Renal pelvis (tissue), 4 donors: ENCODE measurements around the gene TRAPPC12. TPM values are rescaled to one million over a fixed set of nuclear protein-coding genes. Genes with fewer than 3 reads are reported as not detected.
"Not testable (repeated sequence)": the region's sequence is repeated elsewhere in the genome, so short reads cannot be mapped to it uniquely, and the experiment has no call there.

Source experiments
- DNase-seq: peaks from one replicate; pipeline ENCODE4 v3.0.0-alpha.2; 2013
- polyA plus RNA-seq, 3 donors: library from polyadenylated mRNA; unstranded; fragments of 120-200 nt; gene quantifications; one replicate each; pipeline ENCODE4 v1.2.1, GENCODE V29; 2013; ENCODE audit not compliant: insufficient read length in 3 of 3

Gene TRAPPC12
- polyA plus RNA-seq, 3 donors, result 73.6 to 110 (median 95.8) TPM

DNA sequence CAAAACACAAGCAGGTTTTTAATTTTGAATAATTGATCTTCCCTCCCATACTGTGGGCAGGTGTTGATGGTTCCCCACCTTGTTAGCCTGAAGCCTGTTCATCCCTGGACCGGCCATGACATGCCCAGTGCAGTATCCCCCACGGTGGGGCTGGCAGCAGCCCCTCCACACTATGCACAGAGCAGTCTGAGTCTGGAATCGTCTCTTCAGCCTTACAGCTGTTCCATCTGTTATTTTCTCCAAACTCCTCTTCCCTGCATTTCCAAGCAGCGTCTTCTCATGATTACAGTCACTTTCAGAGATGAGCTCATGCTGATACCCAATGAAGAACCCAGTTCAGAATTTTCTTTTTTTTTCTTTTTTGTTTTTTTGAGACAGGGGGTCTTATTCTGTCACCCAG is 71.7 kb downstream of the TRAPPC12 start:
- no peak for DNase-seq

DNA sequence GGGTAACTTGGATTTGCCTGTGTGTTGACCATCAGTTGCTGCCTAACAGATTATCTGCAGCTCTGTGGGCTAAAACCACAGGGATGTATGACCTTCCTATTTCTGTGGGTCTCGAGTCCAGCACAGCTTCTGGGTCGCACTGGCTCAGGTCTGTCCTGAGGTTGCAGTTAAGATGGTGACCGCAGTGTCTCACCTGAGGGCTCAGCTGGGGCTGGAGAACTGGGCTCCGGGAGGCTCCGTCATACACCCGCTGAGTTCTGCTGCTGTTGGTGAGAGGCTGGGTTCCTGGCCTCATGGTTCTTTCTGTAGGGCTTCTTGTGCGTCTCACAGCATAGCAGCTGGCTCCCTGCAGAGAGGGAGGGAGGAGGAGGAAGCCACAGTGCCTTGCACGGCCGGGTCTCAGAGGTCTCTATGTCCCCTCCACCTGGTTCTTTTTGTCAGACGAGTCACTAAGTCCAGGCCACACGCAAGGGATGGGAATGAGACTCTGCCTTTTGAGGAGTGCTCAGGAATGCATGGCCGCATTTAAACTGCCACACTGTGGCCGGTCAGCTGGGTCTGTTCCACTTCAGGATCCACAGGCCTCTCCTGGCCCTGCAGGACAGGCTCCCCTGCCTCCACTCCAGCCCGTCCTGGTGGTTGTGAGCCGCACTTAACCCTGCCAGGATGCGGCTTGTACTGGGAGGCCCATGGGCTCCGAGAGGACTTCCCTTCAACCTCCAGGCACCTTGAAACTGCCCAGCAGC is 72.6 kb downstream of the TRAPPC12 start:
- no peak for DNase-seq

DNA sequence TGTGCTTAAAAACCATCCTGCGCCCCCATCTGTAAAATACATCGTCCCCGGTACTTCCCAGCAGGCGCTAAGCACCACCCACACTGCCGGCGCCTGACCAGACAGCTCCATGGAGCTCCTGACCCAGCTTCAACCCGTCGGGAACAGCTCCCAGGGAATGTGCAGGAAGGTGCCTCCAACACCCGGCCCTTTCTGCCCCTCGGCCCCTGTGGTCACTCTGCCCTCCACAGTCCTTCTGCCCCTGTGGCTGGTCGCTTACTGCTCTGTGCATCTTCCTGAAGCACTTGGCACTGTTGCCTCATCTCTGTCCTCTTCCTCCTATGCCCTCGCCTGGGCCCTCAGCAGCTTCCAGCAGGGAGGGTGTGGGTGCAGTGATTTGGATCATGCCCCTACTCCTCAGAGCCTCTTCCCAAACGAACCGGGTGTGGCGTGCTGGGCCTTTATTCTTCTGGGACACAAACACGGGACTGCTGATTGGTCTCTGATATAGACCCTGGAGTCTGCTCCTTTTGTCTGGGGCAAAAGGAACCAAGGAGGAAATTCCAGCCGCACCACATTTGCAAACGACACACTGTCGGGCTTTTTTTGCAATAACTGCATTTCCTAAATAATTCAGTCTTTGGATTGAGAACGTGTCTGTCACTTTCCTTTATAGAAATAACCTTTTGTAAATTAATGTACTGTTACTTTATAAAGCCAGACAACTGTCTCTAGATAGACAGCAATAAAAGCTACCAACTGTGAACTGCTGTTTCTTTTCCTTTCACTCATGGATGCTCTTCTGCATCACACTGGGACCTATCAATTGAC is 73.9 kb downstream of the TRAPPC12 start:
- DNase-seq, result no peak

DNA sequence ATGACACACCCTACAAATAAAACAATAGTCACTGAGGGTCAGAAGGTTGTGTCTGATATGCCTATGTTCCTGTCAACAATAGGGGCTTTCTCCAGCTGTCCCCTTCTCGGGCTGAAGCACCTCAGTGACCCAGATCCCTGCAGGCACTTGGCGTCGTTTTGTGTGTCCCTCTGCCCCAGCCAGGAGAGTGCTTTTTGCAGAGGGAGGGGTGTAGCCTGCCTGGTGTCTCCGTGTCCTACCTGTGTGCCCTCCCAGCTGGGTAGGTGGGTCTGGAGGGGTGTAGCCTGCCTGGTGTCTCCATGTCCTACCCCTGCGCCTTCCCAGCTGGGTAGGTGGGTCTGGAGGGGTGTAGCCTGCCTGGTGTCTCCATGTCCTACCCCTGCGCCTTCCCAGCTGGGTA is 74.5 kb downstream of the TRAPPC12 start:
- DNase-seq, result not testable (repeated sequence)

DNA sequence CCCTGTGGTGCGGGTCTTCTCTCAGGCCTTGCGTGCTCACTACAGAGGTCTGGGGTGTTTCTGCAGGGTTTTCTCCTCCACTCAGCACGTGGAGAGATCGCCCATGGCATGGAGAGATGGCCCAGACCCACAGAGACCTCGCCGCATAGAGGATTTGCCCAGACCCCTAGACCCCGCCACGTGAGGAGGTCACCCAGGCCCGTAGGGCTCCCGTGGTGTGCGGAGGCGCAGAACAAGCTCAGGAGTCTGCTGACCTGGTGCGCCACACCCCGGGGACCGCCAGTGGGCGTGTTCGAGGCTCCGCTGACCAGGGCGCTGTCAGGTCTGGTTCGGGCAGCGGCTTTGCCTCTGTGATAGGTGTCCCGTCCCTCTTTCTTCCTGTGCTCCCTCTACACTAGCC is 75.3 kb downstream of the TRAPPC12 start:
- DNase-seq, result no peak

DNA sequence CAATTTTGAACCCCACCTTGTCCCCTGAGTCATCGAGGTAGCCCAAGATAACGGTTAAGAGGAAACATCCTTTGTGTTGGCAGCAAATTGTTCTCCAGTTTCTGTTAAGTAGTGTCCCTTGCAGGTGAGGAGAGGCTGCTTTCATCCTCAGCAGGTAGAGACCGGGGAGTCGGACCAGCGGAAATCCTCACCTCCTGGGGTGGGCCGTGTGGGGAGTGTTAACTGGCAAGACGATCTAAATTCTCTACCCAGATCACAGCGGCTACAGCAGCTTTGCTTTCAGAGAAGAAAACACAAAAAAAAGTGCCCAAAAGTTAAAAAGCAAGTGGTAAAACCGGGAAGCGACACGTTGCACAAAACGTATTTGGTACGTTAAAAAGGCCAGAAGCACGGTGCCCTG is 76.6 kb downstream of the TRAPPC12 start:
- DNase-seq, result no peak

DNA sequence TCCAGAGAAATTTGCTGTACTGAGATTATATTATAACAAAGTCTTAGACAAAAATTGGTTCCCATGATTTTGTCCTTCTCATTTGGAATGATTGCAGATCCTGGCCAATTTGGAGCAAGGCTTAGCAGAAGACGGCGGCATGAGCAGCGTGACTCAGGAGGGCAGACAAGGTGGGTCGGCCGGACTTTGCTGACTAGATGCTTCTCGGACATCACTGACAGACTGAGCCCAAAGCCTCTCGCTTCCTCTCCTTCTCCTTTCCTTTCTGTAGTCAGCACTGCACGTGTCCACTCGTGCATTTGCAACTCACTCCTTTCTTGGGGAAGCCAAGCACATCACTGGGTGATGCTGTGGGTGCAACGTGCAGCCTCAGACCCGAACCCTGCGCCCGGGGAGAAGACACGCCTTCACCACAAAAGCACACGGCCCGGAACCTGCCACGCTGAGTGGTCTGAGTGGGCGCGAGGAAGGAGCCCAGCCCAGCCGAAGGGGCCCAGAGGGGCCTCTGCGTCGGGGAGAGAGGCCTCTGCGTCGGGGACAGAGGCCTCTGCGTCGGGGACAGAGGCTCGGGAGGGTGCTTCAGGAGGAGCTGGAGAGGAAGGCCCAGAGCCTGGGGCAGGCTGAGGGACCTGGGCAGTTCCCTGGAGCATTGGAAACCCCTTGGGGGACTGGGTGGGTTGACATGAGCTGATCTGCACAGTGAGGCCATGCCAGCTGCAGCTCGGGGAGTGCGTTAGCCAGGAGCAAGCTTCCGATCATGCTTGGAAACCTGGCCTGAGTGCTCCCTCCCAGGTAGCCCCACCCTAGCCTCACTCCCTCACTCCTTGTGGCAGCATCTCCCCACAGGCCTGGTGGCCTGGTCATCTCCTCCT is 78.3 kb downstream of the TRAPPC12 start:
- DNase-seq, result no peak

DNA sequence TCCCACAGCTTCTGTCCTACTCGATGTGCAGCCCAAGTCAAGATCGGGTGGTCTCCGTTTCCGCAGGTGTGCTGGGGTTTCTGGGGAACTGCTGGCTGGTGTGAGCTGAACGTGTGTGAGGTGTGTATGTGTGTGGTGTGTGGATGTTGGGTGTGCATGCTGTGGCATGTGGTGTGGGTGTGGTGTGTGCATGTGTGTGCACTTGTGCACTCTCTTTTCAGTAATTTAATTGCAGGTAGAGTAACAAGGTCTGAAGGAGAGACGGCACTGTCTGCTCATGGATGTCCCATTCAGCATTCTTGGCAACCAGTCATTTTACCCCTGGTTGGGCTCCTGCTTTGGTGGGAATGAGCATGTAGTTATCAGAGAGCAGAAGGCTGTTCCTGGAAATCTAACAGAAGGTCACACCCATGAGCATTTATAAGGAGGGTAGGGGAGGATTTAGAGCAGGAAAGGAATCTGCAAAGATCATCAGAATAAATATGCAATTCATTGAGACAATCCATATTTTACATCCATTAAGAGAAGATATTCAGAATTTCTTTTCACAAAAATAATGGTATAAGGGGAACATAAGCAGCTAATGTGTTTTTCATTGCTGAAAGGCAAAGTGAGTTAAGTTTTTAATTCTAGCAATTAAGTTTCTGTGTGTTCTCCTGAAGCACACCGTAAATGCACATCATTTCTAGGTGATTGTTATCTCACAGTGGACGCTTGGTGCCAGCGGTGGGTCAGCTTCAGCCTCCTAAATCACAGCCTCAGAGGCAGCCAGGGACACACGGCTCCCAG is 79.1 kb downstream of the TRAPPC12 start:
- DNase-seq, result no peak

DNA sequence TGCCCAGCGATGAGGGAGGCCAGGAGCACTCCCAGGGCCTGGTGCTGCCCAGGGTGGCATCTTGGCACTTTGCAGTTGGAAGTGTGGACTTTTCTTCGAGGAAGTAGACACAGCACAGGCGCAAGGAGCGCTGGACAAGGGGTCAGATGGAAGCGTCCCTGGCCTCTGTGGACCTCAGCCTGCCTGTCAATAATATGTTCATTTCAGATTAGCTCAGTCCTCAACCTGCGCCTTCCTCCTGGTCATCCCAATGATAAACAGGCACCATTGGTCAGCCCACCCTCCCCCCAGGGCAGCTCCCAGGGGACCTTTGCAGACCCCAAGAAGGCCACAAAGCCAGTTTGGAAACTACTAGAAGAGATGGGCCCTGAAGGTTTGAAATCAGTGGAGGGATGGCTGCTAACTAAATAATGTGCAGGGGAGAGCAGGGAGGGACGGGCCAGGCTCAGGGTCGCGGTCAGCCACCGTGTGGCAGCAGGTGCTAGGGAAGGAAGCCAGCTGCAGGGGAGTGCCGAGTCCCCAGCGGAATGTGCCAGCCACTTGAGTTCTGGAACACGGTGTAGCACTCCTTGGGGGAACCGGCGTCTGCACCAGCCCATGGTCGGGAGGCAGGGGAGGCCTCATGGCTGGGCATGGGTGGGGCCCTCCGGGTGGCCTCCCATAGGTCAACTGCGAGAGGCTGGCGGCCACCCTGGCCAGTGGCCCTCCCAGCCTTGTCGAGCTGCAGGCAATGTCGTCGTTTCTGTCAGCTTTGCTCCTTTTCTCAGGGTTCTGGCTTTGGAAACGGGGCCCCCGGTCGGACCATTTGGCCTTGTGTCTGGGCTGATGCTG is 79.9 kb downstream of the TRAPPC12 start:
- DNase-seq, result no peak

DNA sequence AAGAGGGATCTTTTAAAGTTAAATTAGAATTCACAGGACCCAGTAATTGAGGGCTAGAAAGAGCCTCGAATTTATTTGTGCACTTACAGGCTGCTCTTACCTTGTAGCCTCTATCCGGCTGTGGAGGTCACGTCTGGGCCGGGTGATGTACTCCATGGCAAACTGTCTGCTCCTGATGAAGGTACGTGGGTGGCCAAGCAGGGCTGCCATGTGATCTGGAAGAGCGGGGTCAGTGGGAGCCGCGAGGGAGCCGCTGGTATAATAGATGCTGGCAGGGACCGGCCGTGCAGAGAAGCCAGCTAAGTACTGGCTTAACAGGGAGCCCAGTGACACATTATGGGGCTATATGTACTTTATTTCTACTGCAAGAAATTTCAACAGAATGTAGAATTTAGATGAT is 80.7 kb downstream of the TRAPPC12 start:
- DNase-seq, result no peak

DNA sequence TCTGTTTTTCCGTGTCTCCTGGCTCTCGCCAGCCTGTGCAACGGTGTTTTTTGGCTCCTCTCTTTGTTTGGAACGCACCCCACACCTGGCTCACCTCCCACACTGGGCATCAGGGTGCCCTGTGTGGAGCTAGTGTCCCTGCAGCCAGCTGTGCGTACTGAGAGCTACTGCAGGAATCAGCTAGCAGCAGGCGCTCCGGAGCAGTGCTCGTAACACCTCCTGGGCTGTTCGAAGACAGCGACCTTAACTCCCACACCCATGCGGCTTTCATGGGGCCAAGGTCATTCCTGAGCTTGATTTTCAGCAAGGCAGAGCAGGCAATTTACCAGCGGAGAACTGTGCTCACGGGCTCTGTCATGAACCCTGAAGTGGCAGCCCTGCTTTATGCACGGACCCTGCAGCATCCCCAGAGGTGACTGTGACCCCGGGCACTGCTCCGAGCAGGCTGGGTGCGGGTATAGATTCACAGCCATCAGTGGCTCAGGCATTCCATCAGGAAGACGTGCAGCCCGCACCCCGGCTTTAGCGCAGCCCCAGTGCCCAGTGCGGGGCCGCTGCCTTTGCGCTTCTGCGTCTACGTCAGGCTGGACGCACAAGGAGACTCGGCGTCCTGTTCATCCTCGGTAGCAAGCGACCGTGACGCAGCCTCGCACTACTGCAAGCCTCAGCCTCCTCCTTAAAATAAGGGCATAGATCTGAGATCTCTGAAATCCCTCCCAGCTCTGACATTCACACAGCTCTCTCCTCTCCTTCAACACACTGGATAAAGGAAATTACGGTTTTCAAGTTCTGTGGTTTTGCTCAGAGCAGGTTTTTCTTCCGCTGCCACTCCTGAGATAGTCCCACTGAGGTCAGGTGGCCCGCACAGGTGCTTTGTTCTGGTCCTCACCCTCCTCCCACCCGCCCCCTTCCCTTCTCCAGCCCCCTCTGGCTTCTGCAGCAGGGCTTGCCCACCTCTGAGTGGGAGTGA is 81.6 kb downstream of the TRAPPC12 start:
- DNase-seq, result no peak

DNA sequence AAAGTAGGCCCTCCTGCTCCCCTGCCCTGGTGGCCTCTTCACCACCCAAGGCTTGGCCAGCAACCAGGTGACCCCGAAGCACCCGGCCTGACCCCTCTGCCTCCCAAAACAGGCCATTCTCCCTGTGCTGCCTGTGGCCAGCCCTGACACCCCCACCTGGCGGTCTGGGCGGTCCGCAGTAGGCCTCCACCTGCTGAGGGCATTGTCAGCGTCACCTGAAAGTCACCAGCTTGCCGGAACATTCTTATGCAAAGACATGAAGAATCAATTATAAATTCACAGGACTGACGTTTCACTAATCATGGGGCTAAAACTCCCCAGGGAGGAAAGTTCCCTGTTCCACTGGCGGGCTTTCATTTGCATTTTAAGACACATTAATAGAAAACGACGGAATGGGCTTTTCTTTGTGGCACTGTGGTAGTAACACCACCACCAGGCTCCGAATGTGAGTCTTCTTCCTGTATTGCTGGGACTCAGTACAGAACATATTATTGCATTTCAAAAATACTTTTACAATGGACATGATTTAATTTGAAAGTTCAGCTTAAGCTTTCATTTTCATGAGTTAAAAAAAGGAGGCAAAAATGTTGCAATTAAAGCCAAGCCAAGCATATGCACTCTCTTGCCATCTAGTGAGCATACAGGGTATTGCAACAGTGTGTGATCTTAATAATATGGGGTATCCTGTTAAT is 82.5 kb downstream of the TRAPPC12 start:
- DNase-seq, result peak; percentile 71

DNA sequence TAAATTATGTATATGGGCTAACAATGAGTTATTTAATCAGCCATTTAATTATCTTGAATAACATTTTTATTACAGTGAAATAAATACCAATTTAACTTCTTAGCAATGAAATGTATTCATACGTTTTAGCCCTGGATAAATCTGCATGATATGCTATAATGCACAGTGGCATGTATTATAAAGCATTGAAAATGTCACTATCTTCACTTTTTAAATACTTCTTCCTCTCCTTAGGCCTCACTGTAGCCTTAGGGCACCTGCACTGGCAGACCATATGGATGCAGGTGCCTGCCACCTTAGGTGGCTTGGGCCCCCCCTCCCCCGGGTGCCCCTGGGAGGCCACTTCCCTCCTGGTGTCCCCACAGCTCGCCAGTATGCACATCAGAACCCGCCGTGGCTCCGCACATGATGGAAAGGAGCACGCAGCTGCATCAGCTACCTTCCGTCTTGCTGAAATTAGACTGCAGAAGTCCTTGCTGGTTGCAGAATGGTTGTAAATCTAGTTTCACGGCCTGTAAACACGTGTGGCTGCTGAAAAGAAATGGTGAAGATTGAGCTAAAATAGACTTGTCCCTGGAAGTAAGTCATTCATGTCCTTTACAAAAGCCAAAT is 83.1 kb downstream of the TRAPPC12 start:
- DNase-seq, result peak; percentile 54

DNA sequence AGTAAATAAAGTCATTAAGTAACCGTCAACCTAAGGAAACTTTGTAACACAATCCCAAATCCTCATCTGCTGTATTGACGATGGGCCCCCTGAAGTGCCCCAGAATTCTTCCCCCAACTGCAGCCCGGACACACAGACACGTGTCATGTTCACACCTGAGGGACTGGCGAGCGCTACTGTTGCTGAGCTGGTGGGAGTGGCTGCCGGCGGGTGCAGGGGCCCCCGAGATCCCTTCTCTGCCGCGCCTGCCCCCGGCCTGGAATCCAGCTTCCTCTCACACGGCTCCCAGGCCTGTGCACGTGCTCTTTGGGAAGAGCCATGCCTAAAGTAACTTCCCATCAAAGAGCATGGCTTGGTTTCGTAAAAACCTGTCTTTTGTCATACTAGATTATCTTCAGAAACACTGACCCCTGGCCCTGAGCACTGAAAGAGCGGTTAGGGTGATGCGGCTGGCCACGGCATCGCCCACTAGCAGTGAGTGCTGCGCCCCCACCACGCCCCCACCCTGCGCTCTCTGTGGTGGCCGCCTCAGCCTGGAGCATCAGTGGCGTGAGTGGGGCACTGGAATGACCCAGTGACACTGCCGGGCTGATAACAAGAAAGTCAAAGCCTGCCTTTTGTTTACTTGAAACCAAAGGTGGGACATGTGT is 83.8 kb downstream of the TRAPPC12 start:
- DNase-seq, result no peak

DNA sequence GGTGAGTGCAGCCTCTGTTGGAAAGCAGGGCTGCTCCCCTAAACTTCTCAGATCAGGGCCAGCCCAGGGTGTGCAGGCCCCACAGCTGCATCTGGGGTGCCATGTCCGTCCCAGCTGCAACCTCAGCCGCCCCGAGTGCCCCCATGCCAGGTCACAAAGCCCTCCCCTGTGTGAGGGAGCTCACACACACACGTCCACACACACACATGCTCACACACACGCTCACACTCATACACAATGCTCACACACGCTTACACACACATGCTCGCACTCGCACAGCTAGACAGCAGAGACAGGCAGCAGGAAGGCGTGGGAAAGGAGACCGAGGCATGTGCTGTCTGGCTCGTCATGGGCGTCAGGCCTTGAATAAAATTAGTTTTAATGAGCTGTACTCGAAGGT is 84.5 kb downstream of the TRAPPC12 start:
- no peak for DNase-seq

DNA sequence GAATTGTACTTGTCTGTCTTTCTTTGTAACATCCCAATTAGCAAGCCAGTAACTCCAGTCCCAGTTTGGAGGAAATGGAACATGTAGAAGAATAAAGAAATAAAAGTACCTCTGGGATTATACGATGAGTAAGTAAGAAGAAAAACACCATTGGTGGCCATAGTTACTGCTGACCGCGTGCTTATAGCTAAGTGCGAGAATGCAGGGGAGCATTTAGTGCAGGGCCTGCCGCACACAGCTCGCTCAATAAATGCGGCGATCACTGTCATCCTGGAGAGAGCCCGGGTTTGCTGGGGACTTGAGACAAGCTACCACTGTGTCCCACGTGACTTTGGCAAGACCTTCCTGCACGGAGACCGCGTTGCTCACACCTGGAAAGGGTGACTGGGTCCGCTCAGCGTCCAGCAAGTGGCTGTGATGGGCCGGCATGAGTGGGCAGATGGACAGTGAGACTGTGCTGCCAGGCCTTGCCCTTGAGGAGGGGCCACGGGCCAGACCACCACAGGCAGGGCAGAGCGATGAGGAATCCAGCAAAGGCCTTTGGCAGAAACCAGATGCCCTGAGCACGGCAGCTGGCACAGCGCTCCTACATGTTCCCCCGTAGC is 85.0 kb downstream of the TRAPPC12 start:
- no peak for DNase-seq

DNA sequence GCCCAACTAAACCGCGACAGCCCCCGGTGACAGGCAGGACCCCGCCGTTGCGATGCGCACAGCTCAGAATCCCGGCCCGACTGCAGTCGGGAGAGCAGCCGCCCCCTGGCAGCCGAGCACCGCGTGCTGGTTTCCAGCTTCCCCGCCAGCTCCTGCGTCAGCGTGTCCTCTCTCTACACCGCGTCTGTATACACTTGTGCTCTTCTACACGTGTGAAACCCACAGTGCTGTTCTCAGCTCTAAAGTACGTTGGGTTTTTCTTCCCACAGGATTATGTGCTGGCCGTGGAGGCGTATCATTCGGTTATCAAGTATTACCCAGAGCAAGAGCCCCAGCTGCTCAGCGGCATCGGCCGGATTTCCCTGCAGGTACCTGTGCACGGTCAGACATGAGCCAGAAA is 85.8 kb downstream of the TRAPPC12 start:
- DNase-seq, result no peak
